Cardiac muscle cell (in vitro differentiated cells and primary cell): ENCODE data around the gene PTPRM. TPM values are rescaled to one million over a fixed set of nuclear protein-coding genes. Genes with fewer than 3 reads are reported as not detected.

Source experiments
- DNase-seq, 2 donors: peaks; one replicate each; pipeline versions ENCODE4 v3.0.0 to v3.0.0-alpha.2; 2010 to 2017; ENCODE audit warnings: low read depth in 1 of 2, low spot score in 1 of 2
- H3K27ac ChIP-seq: fragments of 200-600 bp; sonication (generic); 2 replicates; pipeline ENCODE4 v1.5.1; 2016
- H3K27me3 ChIP-seq: fragments of 200-600 bp; sonication (generic); 2 replicates; pipeline ENCODE4 v1.6.0; 2016; ENCODE audit warnings: control low read depth
- H3K36me3 ChIP-seq: fragments of 200-600 bp; sonication (generic); 2 replicates; pipeline ENCODE4 v1.5.1; 2016; ENCODE audit warnings: control low read depth
- H3K4me1 ChIP-seq: fragments of 200-600 bp; sonication (generic); 2 replicates; pipeline ENCODE4 v1.8.1; 2017; ENCODE audit warnings: low read depth, mild to moderate bottlenecking, mixed run types
- H3K4me3 ChIP-seq: fragments of 200-600 bp; sonication (generic); 2 replicates; pipeline ENCODE4 v1.5.1; 2016; ENCODE audit warnings: mild to moderate bottlenecking
- H3K9me3 ChIP-seq: fragments of 200-600 bp; sonication (generic); 2 replicates; pipeline ENCODE4 v1.5.1; 2017; ENCODE audit warnings: low read depth, mild to moderate bottlenecking, control low read depth
- polyA plus RNA-seq: library from polyadenylated mRNA; unstranded; fragments of >200 nt; fragmentation: Nextera tagmentation; extraction: Ambion mirVana; gene quantifications from 2 replicates; pipeline ENCODE4 v1.2.1, GENCODE V29; 2016
- total RNA-seq: library from RNA; depleted of rRNA; stranded (reverse); fragments of >200 nt; gene quantifications from 2 replicates; pipeline ENCODE4 v1.2.3, GENCODE V29; 2016
- TF ChIP-seq, protein P1 (sequence below): IDR thresholded peaks from 2 replicates; pipeline ENCODE4 v1.5.1; 2012; ENCODE audit warnings: low read depth, mild to moderate bottlenecking, low read length

PTPRM gene
- total and polyA plus RNA-seq, 2 experiments from 2014 or later, result 26.5 to 48.8 TPM

DNA sequence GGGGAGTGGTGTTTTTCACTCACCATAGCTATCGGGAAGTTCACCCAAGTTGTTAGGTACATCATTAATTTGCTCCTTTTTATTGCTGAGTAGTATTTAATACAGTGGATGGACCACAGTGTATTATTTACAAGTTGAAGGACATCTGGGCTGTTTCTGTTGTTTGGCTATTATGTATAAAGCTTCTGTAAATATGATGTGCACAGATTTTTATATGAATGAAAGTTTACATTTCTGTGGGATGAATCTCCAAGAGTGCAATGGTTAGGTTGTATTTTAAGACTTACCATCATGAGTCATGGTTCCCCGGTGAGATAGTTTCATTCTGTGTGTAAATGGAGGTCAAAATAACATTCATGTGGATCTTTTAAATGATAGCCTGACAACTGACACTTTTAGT is 337.4 kb downstream of the PTPRM start:
- H3K4me3 ChIP-seq, result no peak overlapping the region
- no peak overlapping the region for H3K27ac ChIP-seq
- DNase-seq, result no peak
- no peaks in the 10 kb centered on the region for H3K9me3 ChIP-seq
- peaks cover 7% of the 10 kb centered on the region for H3K4me1 ChIP-seq
- H3K27me3 ChIP-seq, result no peaks in the 10 kb centered on the region
- no peaks in the 10 kb centered on the region for H3K36me3 ChIP-seq
- TF ChIP-seq, protein P1, sequence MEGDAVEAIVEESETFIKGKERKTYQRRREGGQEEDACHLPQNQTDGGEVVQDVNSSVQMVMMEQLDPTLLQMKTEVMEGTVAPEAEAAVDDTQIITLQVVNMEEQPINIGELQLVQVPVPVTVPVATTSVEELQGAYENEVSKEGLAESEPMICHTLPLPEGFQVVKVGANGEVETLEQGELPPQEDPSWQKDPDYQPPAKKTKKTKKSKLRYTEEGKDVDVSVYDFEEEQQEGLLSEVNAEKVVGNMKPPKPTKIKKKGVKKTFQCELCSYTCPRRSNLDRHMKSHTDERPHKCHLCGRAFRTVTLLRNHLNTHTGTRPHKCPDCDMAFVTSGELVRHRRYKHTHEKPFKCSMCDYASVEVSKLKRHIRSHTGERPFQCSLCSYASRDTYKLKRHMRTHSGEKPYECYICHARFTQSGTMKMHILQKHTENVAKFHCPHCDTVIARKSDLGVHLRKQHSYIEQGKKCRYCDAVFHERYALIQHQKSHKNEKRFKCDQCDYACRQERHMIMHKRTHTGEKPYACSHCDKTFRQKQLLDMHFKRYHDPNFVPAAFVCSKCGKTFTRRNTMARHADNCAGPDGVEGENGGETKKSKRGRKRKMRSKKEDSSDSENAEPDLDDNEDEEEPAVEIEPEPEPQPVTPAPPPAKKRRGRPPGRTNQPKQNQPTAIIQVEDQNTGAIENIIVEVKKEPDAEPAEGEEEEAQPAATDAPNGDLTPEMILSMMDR, result no peak

DNA sequence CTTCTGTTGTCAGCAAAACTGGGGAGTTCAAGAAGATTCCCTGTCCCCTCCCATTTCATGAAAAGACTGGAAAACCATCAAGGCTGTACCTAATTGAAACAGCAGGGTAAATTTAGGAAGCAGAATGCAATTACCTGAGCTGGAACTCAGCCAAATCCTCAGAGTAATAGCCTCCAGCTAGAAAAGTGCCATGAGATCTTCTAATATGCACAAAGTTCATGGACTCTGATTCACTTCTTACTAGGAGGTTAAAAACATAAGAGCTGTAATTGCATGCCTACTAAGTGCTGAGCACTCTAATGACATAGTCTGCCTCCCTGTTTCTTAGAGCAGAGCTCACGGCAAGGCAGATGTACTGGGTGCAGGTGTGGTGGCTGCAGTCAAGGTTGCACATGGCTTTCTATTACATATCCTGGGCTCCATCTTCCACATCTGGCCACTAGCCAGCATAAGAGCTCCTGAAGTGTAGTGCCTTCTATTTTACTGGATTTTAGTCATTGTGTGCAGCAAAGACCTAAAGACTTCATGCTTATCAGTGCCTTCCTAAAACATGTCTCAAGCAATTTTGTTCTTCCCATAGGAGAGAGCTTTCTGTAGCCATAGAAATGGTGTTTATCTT is 341.7 kb downstream of the PTPRM start:
- H3K27ac ChIP-seq, result no peak overlapping the region
- no peaks in the 10 kb centered on the region for H3K36me3 ChIP-seq
- no peak for DNase-seq
- H3K27me3 ChIP-seq, result no peaks in the 10 kb centered on the region
- TF ChIP-seq, protein P1, result no peak
- no peaks in the 10 kb centered on the region for H3K4me1 ChIP-seq
- H3K4me3 ChIP-seq, result no peak overlapping the region
- H3K9me3 ChIP-seq, result no peaks in the 10 kb centered on the region

DNA sequence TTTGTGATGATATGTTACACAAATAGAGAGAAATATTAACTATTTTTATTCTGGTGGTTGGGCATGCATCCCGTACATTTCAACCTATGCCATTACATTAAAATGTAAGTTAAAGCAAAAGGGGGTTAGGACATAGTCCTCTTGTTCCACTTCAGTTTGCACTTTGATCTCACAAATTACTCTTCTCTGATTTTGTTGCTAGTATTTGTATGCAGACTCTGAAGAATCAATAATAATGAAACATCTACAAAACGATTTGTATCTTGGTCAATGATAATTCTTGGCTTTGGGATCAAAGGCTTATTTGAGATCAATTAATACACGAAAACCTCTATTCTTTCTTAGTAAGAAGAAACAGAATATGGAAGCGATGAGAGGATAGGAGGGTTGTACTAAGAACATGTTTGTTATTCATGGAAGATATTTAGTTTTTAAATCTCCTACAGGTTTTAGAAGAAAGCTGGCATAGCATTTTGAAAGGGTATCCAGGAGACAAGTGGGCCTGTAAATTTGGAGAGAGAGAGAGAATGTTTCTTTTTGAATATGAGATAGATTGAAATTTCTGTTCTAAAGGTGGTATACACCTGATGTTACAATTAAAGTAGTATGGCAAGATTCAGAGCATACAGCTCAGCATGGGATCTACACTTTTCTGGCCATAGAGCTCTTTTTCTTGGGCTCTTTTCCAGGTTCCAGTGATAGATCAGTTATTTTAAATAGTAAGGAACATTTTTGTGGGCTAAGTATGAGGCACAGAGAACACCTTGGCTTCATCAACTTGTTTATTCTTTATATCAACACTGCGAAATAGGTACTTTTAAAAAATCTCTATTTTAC is 347.9 kb downstream of the PTPRM start:
- TF ChIP-seq, protein P1, result no peak
- H3K27ac ChIP-seq, result no peak overlapping the region
- no peak overlapping the region for H3K4me3 ChIP-seq
- peaks cover 14% of the 10 kb centered on the region for H3K4me1 ChIP-seq
- no peak for DNase-seq
- no peaks in the 10 kb centered on the region for H3K9me3 ChIP-seq
- H3K27me3 ChIP-seq, result no peaks in the 10 kb centered on the region
- no peaks in the 10 kb centered on the region for H3K36me3 ChIP-seq

DNA sequence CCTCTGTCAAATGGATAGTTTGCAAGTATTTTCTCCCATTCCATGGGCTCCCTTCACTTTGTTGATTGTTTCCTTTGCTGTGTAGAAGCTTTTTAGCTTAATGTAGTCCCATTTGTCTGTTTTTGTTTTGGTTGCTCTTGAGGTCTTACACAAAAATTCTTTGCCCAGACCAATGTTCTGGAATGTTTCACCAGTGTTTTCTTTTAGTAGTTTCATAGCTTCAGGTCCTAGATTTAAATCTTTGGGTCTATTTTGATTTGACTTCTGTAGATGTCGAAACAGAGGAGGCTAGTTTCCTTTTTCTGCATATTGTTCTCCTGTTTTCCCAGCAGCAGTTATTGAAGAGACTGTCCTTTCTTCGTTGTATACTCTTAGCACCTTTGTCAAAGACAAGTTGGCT is 351.6 kb downstream of the PTPRM start:
- H3K4me1 ChIP-seq, result peaks cover 25% of the 10 kb centered on the region
- H3K27me3 ChIP-seq, result no peaks in the 10 kb centered on the region
- H3K36me3 ChIP-seq, result no peaks in the 10 kb centered on the region
- peak in 1 of 2 donors; percentile 7 for DNase-seq
- H3K27ac ChIP-seq, result no peak overlapping the region
- H3K9me3 ChIP-seq, result no peaks in the 10 kb centered on the region
- TF ChIP-seq, protein P1, result no peak
- H3K4me3 ChIP-seq, result no peak overlapping the region

DNA sequence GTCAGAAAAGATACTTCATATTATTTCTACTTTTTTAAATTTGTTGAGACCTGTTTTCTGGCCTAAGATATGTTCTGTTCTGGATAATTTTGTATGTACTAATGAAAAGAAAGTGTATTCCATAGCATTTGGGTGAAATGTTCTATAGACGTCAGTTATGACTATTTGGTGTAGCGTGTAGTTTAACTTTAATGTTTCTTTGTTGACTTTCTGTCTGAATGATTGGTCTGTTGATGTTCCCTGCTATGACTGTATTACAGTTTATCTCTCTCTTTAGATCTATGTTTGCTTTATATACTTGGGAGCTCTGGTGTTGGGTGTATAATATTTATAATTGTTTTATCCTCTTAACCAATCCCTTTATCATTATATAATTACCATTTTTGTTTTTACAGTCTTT is 352.4 kb downstream of the PTPRM start:
- Histone ChIP-seq H3K4me1 (peaks cover 31% of the 10 kb centered on the region), H3K27ac (no peak overlapping the region), H3K36me3 (no peaks in the 10 kb centered on the region), H3K9me3 (no peaks in the 10 kb centered on the region), H3K27me3 (no peaks in the 10 kb centered on the region), H3K4me3 (no peak overlapping the region)
- DNase-seq, result no peak
- TF ChIP-seq, protein P1, result no peak
